Suppressor macrophage treated with lipopolysaccharide for 4 hours (primary cell): Measurements from ENCODE around the gene PHC3.

Source experiments
- DNase-seq: peaks from one replicate; pipeline ENCODE4 v3.0.0-alpha.2; 2020

Gene PHC3

GRCh38 chr3:170180079-170180907 lies 1.2 kb downstream of the PHC3 start:
- DNase-seq = peak; percentile 76

GRCh38 chr3:170179432-170179831 lies 2.1 kb downstream of the PHC3 start:
- peak; percentile 46 for DNase-seq

- DNase-seq = no peak
Measured at GRCh38 chr3:170178651-170179050, 2.9 kb downstream of the PHC3 start.

GRCh38 chr3:170171563-170171962 lies 10.0 kb downstream of the PHC3 start:
- peak; percentile 76 for DNase-seq

GRCh38 chr3:170164717-170165116 lies 16.8 kb downstream of the PHC3 start:
- DNase-seq = no peak

- no peak for DNase-seq
Measured at GRCh38 chr3:170163956-170164645, 17.4 kb downstream of the PHC3 start.

GRCh38 chr3:170162630-170163029 lies 18.9 kb downstream of the PHC3 start:
- peak; percentile 25 for DNase-seq

GRCh38 chr3:170162052-170162451 lies 19.5 kb downstream of the PHC3 start:
- DNase-seq = peak; percentile 50

GRCh38 chr3:170159933-170160332 lies 21.6 kb downstream of the PHC3 start:
- DNase-seq = no peak

GRCh38 chr3:170159459-170159858 lies 22.1 kb downstream of the PHC3 start:
- no peak for DNase-seq

- no peak for DNase-seq
Measured at GRCh38 chr3:170155604-170156003, 25.9 kb downstream of the PHC3 start.

- DNase-seq = no peak
Measured at GRCh38 chr3:170154569-170155143, 26.9 kb downstream of the PHC3 start.

GRCh38 chr3:170154084-170154483 lies 27.4 kb downstream of the PHC3 start:
- DNase-seq = no peak

- DNase-seq = no peak
Measured at GRCh38 chr3:170151536-170151935, 30.0 kb downstream of the PHC3 start.

GRCh38 chr3:170149016-170149415 lies 32.5 kb downstream of the PHC3 start:
- no peak for DNase-seq

- no peak for DNase-seq
Measured at GRCh38 chr3:170145278-170145677, 36.3 kb downstream of the PHC3 start.

- no peak for DNase-seq
Measured at GRCh38 chr3:170144437-170144843, 37.1 kb downstream of the PHC3 start.

- DNase-seq = no peak
Measured at GRCh38 chr3:170142373-170142772, 39.2 kb downstream of the PHC3 start.

- peak; percentile 5 for DNase-seq
Measured at GRCh38 chr3:170137986-170138385, 43.5 kb downstream of the PHC3 start.

- DNase-seq = peak; percentile 80
Measured at GRCh38 chr3:170132335-170132734, 49.2 kb downstream of the PHC3 start.

- no peak for DNase-seq
Measured at GRCh38 chr3:170130532-170130931, 51.0 kb downstream of the PHC3 start.

- DNase-seq = peak; percentile 48
Measured at GRCh38 chr3:170128977-170129431, 52.5 kb downstream of the PHC3 start.

GRCh38 chr3:170128259-170128976 lies 53.1 kb downstream of the PHC3 start:
- DNase-seq = peak; percentile 15
